H1 (cell line): Measurements from ENCODE around the gene IGLL1. TPM values are rescaled to one million over a fixed set of nuclear protein-coding genes. Genes with fewer than 3 reads are reported as not detected.

Source experiments
- CTCF ChIA-PET: fragments of 300-600 bp; sonication (Branson Sonifier 250); formaldehyde crosslinking; loops from one replicate; lab custom pipeline; 2021; ENCODE audit not compliant: partially characterized antibody; lab: Charles Lee
- POLR2A ChIA-PET: fragments of 300-600 bp; sonication (Branson Sonifier 250); formaldehyde crosslinking; loops from one replicate; lab custom pipeline; 2021; ENCODE audit warnings: inconsistent platforms; ENCODE audit not compliant: partially characterized antibody; lab: Charles Lee
- DNase-seq, 2 experiments: peaks; one replicate each; pipeline versions ENCODE4 v3.0.0 to v3.0.0-alpha.2; 2010 to 2022; ENCODE audit warnings: low spot score in 2 of 2, low read depth in 1 of 2, mixed read lengths in 1 of 2
- FAIRE-seq: peaks from 2 replicates; lab custom pipeline; 2011; peaks lifted over from hg19 to GRCh38; lab: Jason Lieb, UNC
- H2AFZ ChIP-seq: 2 replicates; pipeline ENCODE4 v1.8.1; 2012; ENCODE audit warnings: low read length, inconsistent platforms
- H2AK5ac ChIP-seq: 2 replicates; pipeline ENCODE4 v1.6.1; 2013; ENCODE audit warnings: low read depth, low read length
- H2BK120ac ChIP-seq: replicated peaks from 2 replicates; pipeline ENCODE3; 2013; ENCODE audit warnings: low read depth, low read length, inconsistent platforms
- H2BK12ac ChIP-seq: 2 replicates; pipeline ENCODE4 v1.6.1; 2013; ENCODE audit warnings: low read depth, low read length
- H2BK15ac ChIP-seq: 2 replicates; pipeline ENCODE4 v1.6.1; 2013; ENCODE audit warnings: low read length
- H2BK20ac ChIP-seq: 2 replicates; pipeline ENCODE4 v1.6.1; 2013; ENCODE audit warnings: low read length
- H2BK5ac ChIP-seq: 2 replicates; pipeline ENCODE4 v1.6.1; 2013; ENCODE audit warnings: low read depth, low read length
- H3K14ac ChIP-seq: 2 replicates; pipeline ENCODE4 v1.6.1; 2013; ENCODE audit warnings: inconsistent platforms; ENCODE audit not compliant: insufficient read length
- H3K18ac ChIP-seq: 2 replicates; pipeline ENCODE4 v1.6.1; 2013; ENCODE audit warnings: low read length; ENCODE audit errors: extremely low read depth
- H3K23ac ChIP-seq: 2 replicates; pipeline ENCODE4 v1.6.1; 2013; ENCODE audit warnings: inconsistent platforms; ENCODE audit not compliant: insufficient read length
- H3K23me2 ChIP-seq: 2 replicates; pipeline ENCODE4 v1.6.1; 2013; ENCODE audit warnings: low read depth, low read length
- H3K27ac ChIP-seq: 2 replicates; pipeline ENCODE4 v1.6.1; 2011; ENCODE audit warnings: low read depth, low read length, inconsistent platforms
- H3K27me3 ChIP-seq, 4 experiments: replicated peaks in 1 of 4; 1 replicate in 1 of 4; 2 replicates in 3 of 4; pipeline versions ENCODE4 v1.6.1 to v1.8.1; 2011 to 2013; ENCODE audit warnings: low read length in 3 of 4, mild to moderate bottlenecking in 3 of 4, inconsistent platforms in 2 of 4, mixed read lengths in 2 of 4, moderate library complexity in 1 of 4; ENCODE audit not compliant: control insufficient read depth in 3 of 4, insufficient read depth in 3 of 4; ENCODE audit errors: extremely low read depth in 1 of 4
- H3K36me3 ChIP-seq, 4 experiments: 2 replicates each; pipeline versions ENCODE4 v1.6.1 to v1.8.1; 2011 to 2013; ENCODE audit warnings: mild to moderate bottlenecking in 4 of 4, low read length in 3 of 4, moderate library complexity in 2 of 4, control low read depth in 1 of 4, inconsistent platforms in 1 of 4; ENCODE audit not compliant: insufficient read depth in 4 of 4, control insufficient read depth in 2 of 4
- H3K4ac ChIP-seq: replicated peaks from 2 replicates; pipeline ENCODE3; 2013; ENCODE audit warnings: low read length, low read depth, mixed read lengths, inconsistent platforms; ENCODE audit not compliant: insufficient read length
- H3K4me1 ChIP-seq, 4 experiments: replicated peaks in 1 of 4; 1 replicate in 1 of 4; 2 replicates in 3 of 4; pipeline versions ENCODE4 v1.6.1 to v1.8.1; 2011 to 2013; ENCODE audit warnings: low read length in 3 of 4, inconsistent platforms in 2 of 4, mixed read lengths in 1 of 4; ENCODE audit not compliant: insufficient read depth in 4 of 4, control insufficient read depth in 3 of 4
- H3K4me2 ChIP-seq, 2 experiments: 2 replicates each; pipeline versions ENCODE4 v1.6.1 to v1.8.1; 2011 to 2013; ENCODE audit warnings: low read depth in 2 of 2, low read length in 2 of 2, control low read depth in 1 of 2, inconsistent platforms in 1 of 2, mild to moderate bottlenecking in 1 of 2; ENCODE audit not compliant: insufficient read depth in 1 of 2
- H3K4me3 ChIP-seq, 4 experiments: fragments of 200-600, 300-600 bp in 1 of 4; sonication (generic), shearing (Covaris generic), sonication (Bioruptor Twin) in 1 of 4; 2 replicates each; pipeline versions ENCODE4 v1.5.1 to v1.8.1; 2011 to 2016; ENCODE audit warnings: low read length in 4 of 4, low read depth in 3 of 4, control low read depth in 2 of 4, inconsistent platforms in 2 of 4, mild to moderate bottlenecking in 2 of 4, mixed read lengths in 1 of 4, moderate library complexity in 1 of 4; ENCODE audit not compliant: insufficient read depth in 2 of 4; ENCODE audit errors: extremely low read depth in 1 of 4
- H3K56ac ChIP-seq: replicated peaks from 2 replicates; pipeline ENCODE3; 2013; ENCODE audit warnings: low read depth, mild to moderate bottlenecking, mixed read lengths, low read length, inconsistent platforms; ENCODE audit not compliant: insufficient read length
- H3K79me1 ChIP-seq: 2 replicates; pipeline ENCODE4 v1.6.1; 2013; ENCODE audit warnings: low read depth, low read length, control low read depth
- H3K79me2 ChIP-seq, 2 experiments: 2 replicates each; pipeline versions ENCODE4 v1.6.1 to v1.8.1; 2012 to 2013; ENCODE audit warnings: low read length in 2 of 2, mild to moderate bottlenecking in 2 of 2, inconsistent platforms in 1 of 2; ENCODE audit not compliant: insufficient read depth in 2 of 2, control insufficient read depth in 1 of 2
- H3K9ac ChIP-seq, 4 experiments: replicated peaks in 1 of 4; 1 replicate in 1 of 4; 2 replicates in 3 of 4; pipeline versions ENCODE4 v1.6.1 to v1.8.1; 2011 to 2013; ENCODE audit warnings: low read depth in 3 of 4, low read length in 3 of 4, control low read depth in 2 of 4, mild to moderate bottlenecking in 2 of 4, moderate library complexity in 2 of 4, inconsistent platforms in 1 of 4; ENCODE audit errors: extremely low read depth in 1 of 4
- H3K9me3 ChIP-seq, 2 experiments: 2 replicates each; pipeline versions ENCODE4 v1.6.1 to v1.8.1; 2012 to 2013; ENCODE audit warnings: mild to moderate bottlenecking in 2 of 2, moderate library complexity in 2 of 2, control low read depth in 1 of 2, inconsistent platforms in 1 of 2, low read depth in 1 of 2, low read length in 1 of 2, mixed read lengths in 1 of 2; ENCODE audit not compliant: insufficient read depth in 2 of 2
- H4K20me1 ChIP-seq, 2 experiments: replicated peaks in 1 of 2; 2 replicates each; pipeline versions ENCODE3 to v1.8.1; 2011 to 2013; ENCODE audit warnings: inconsistent platforms in 2 of 2, low read length in 2 of 2, mild to moderate bottlenecking in 1 of 2; ENCODE audit not compliant: insufficient read depth in 2 of 2, control insufficient read depth in 1 of 2
- H4K5ac ChIP-seq: 2 replicates; pipeline ENCODE4 v1.6.1; 2013; ENCODE audit warnings: low read length, low read depth, mixed read lengths, inconsistent platforms; ENCODE audit not compliant: insufficient read length
- H4K8ac ChIP-seq: 2 replicates; pipeline ENCODE4 v1.8.0; 2013; ENCODE audit warnings: mild to moderate bottlenecking, moderate library complexity, low read length, inconsistent platforms; ENCODE audit not compliant: insufficient read depth; ENCODE audit errors: extremely low read depth
- H4K91ac ChIP-seq: replicated peaks from 2 replicates; pipeline ENCODE3; 2013; ENCODE audit warnings: low read length, mixed read lengths, inconsistent platforms; ENCODE audit not compliant: insufficient read length
- CTBP2 ChIP-seq: IDR thresholded peaks from 2 replicates; pipeline ENCODE4 v1.7.0; 2011; ENCODE audit warnings: borderline replicate concordance, mild to moderate bottlenecking, moderate library complexity, mixed read lengths, low read length; ENCODE audit not compliant: insufficient read depth, insufficient read length
- FOSL1 ChIP-seq: IDR thresholded peaks from 2 replicates; pipeline ENCODE4 v1.6.1; 2011; ENCODE audit warnings: mild to moderate bottlenecking, low read depth, low read length, moderate library complexity; ENCODE audit not compliant: insufficient read depth
- GTF2F1 ChIP-seq: IDR thresholded peaks from 2 replicates; pipeline ENCODE4 v1.6.1; 2012; ENCODE audit warnings: low read depth, low read length, improper control_type of control experiment, borderline replicate concordance
- MAFK ChIP-seq: IDR thresholded peaks from 2 replicates; pipeline ENCODE4 v1.6.1; 2012; ENCODE audit warnings: low read depth, mild to moderate bottlenecking, improper control_type of control experiment, low read length
- NANOG ChIP-seq: IDR thresholded peaks from 2 replicates; pipeline ENCODE4 v1.6.1; 2011; ENCODE audit warnings: low read length, low read depth, mild to moderate bottlenecking, inconsistent platforms; ENCODE audit not compliant: insufficient read depth, poor library complexity, severe bottlenecking
- PHF8 ChIP-seq: fragments of 200-600 bp; sonication (generic); conservative IDR thresholded peaks from 2 replicates; pipeline ENCODE4 v1.7.1; 2012; ENCODE audit warnings: low read depth, mild to moderate bottlenecking, inconsistent platforms, low read length, moderate library complexity
- RBBP5 ChIP-seq: IDR thresholded peaks from 2 replicates; pipeline ENCODE4 v1.7.1; 2012; ENCODE audit warnings: low read depth, mild to moderate bottlenecking, inconsistent platforms, low read length, moderate library complexity, borderline replicate concordance
- SUZ12 ChIP-seq: fragments of 200-600 bp; sonication (generic); IDR thresholded peaks from 2 replicates; pipeline ENCODE4 v1.6.1; 2012; ENCODE audit warnings: mild to moderate bottlenecking, inconsistent platforms, low read length, moderate library complexity, mixed read lengths
- TAF1 ChIP-seq: IDR thresholded peaks from 2 replicates; pipeline ENCODE4 v1.6.1; 2011; ENCODE audit warnings: mild to moderate bottlenecking, low read depth, low read length
- TAF7 ChIP-seq: optimal IDR thresholded peaks from 2 replicates; pipeline ENCODE3; 2011; ENCODE audit warnings: low read depth, mild to moderate bottlenecking, inconsistent platforms, low read length, moderate library complexity, borderline replicate concordance
- WGBS, 2 experiments: shearing (Covaris generic) in 1 of 2; methylation state at CpG; one replicate each; pipeline versions ENCODE4 v1.1.6 to v1.1.7; 2013 to 2015; ENCODE audit warnings: low lambda C conversion rate in 2 of 2, mixed read lengths in 2 of 2, inconsistent platforms in 1 of 2, low coverage in 1 of 2, missing lambda C conversion rate in 1 of 2; ENCODE audit not compliant: insufficient replicate concordance in 2 of 2, insufficient coverage in 1 of 2, insufficient read length in 1 of 2; ENCODE audit errors: extremely low coverage in 1 of 2, missing lambda C conversion rate in 1 of 2; 5-methylcytosine and 5-hydroxymethylcytosine counted together
- polyA plus RNA-seq, 7 experiments: library from polyadenylated mRNA; depleted of rRNA in 3 of 7; stranded (reverse) in 5 of 7; unstranded in 2 of 7; fragments of >200 nt in 5 of 7; fragments of 200-250 nt in 2 of 7; gene quantifications; 1 replicate in 5 of 7; 2 replicates in 1 of 7; 4 replicates in 1 of 7; pipeline versions ENCODE4 v1.2.1 to v1.2.3, GENCODE V29; 2011 to 2013; ENCODE audit warnings: missing spikeins in 2 of 7, mixed read lengths in 2 of 7
- total RNA-seq: library from RNA; stranded (reverse); fragmentation: NEBNext Ultra II Directional; extraction: Animal tissue kit (Norgen Biotek cat#: 25700); gene quantifications from 2 replicates; pipeline ENCODE4 v1.2.1, GENCODE V29; 2021
- TF ChIP-seq, protein P1 (sequence below): IDR thresholded peaks from 2 replicates; pipeline ENCODE4 v1.6.1; 2012; ENCODE audit warnings: inconsistent platforms
- TF ChIP-seq, protein P2 (sequence below): IDR thresholded peaks from 2 replicates; pipeline ENCODE4 v1.6.1; 2012; ENCODE audit warnings: inconsistent platforms

IGLL1 gene
- total and polyA plus RNA-seq, 2 of the 8 experiments (the other 6 are each of a cell fraction or from before 2014, with no cell fraction given) = not detected

GRCh38 chr22:23569716-23570115 is 10.4 kb downstream of the IGLL1 start:
- no peaks in the 10 kb centered on the region for H3K36me3 ChIP-seq
- no peaks in the 10 kb centered on the region for H3K79me2 ChIP-seq
- no peak overlapping the region for H3K23ac ChIP-seq
- no peak overlapping the region for H4K5ac ChIP-seq
- no peak overlapping the region for H2BK5ac ChIP-seq
- H2BK20ac ChIP-seq = no peak overlapping the region
- peaks cover 0 to 3% of the 10 kb centered on the region in 2 experiments for H4K20me1 ChIP-seq
- H3K27ac ChIP-seq = no peak overlapping the region
- H3K79me1 ChIP-seq = no peaks in the 10 kb centered on the region
- no peak overlapping the region for H3K9ac ChIP-seq
- H2AK5ac ChIP-seq = no peak overlapping the region
- peaks cover 4 to 40% (median 25%) of the 10 kb centered on the region in 4 experiments for H3K27me3 ChIP-seq
- H2BK15ac ChIP-seq = no peak overlapping the region
- H4K91ac ChIP-seq = no peak overlapping the region
- 91% methylated on average over 9 of the region's 10 CpGs; no CpG with 5 or more reads in 1 of the 2 experiments for WGBS, 2 experiments
- ChIA-PET POLR2A (no interaction called here), CTCF (interaction anchor here (3.0 kb wide), 1 partner anchor 21 kb away, joined by 15 read pairs; no protein-coding TSS in a partner anchor)
- no peak overlapping the region for H2BK120ac ChIP-seq
- H3K56ac ChIP-seq = no peak overlapping the region
- no peak overlapping the region for H4K8ac ChIP-seq
- FAIRE-seq (no peak), DNase-seq (no peak)
- H3K9me3 ChIP-seq = no peaks in the 10 kb centered on the region
- H3K4me3 ChIP-seq = no peak overlapping the region
- no peak overlapping the region for H3K14ac ChIP-seq
- no peak overlapping the region for H2AFZ ChIP-seq
- H3K18ac ChIP-seq = no peak overlapping the region
- no peak overlapping the region for H3K4ac ChIP-seq
- no peak overlapping the region for H2BK12ac ChIP-seq
- no peak overlapping the region for H3K4me2 ChIP-seq
- H3K23me2 ChIP-seq = peaks cover 11% of the 10 kb centered on the region; the same call in 1 of the 2 replicates
- peaks cover 0 to 14% (median 10%) of the 10 kb centered on the region in 4 experiments; a peak in 6 of 7 replicates for H3K4me1 ChIP-seq
- TF ChIP-seq FOSL1 (no peak), RBBP5 (no peak), TAF7 (no peak), GTF2F1 (no peak), NANOG (no peak), PHF8 (no peak), SUZ12 (no peak), TAF1 (no peak), MAFK (no peak), CTBP2 (no peak)
- TF ChIP-seq, protein P1, sequence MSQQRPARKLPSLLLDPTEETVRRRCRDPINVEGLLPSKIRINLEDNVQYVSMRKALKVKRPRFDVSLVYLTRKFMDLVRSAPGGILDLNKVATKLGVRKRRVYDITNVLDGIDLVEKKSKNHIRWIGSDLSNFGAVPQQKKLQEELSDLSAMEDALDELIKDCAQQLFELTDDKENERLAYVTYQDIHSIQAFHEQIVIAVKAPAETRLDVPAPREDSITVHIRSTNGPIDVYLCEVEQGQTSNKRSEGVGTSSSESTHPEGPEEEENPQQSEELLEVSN = no peak
- TF ChIP-seq, protein P2, sequence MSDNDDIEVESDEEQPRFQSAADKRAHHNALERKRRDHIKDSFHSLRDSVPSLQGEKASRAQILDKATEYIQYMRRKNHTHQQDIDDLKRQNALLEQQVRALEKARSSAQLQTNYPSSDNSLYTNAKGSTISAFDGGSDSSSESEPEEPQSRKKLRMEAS = no peak
